ENCODE measurements around the gene STXBP2.
A peak's percentile ranks its signal among the peaks of the same experiment; 100 is the strongest.

The STXBP2 gene

DNA sequence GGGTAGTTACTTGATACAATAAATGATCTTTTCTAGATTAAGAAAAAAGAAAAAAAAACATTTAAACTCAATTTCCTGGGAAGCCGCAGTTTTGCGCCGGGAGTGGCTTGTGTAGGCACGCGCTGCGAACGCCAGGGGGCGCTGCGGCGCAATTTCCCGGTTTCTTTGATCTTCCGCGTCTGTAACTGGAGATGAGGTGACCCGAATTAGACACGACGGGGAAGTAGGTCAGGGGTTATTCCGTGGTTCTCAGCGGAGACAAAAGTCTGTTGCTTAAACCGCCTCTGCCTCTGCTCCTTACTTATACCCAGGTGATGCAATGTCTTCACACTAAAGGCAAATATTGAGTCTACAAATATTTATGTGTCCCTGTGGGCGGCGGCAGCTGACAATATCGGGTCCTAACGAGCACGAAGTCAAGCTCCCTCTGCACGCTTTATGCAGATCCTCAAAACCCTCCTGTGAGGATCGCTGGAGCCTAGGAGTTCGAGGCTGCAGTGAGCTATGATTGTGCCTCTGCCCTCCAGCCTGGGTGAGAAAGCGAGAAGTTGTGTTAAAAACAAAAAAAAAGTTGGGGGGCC is 15.2 kb downstream of the STXBP2 start:
- peak; percentile 96 for TF ChIP-seq CTCF (IDR thresholded peaks at IDR 0.05; ENCODE audit: control insufficient read depth, insufficient read depth, low read depth, low read length, missing control alignments)
- DNase-seq (ENCODE audit: low read depth): no peak
- H3K4me3 ChIP-seq (ENCODE audit: control insufficient read depth, low read depth, low read length): peak overlapping the region; percentile 3; the same call in 1 of the 2 replicates

DNA sequence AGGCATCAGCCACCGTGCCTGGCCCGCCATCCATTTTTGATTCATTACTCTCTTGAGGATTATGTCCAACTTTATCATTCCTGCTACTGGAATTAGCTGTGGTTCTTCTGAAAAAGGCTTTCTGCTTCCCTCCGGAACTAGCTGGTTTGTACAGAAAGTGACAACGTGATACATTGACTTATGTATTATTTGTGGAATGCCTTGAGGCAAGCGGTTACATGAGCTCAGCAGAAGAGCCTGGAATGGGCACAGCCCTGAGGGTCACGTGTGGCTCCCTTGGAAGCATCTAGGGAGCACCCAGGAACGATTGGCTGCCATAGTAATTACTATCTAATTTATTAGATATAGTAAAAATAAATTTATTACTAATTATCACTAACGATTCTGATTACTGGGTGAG is 17.5 kb downstream of the STXBP2 start:
- TF ChIP-seq CTCF (IDR thresholded peaks at IDR 0.05; ENCODE audit: control insufficient read depth, insufficient read depth, low read depth, low read length, missing control alignments): no peak
- DNase-seq (ENCODE audit: low read depth): no peak

GRCh38 chr19:7655581-7655980 is 18.7 kb downstream of the STXBP2 start:
- no peak for TF ChIP-seq CTCF (IDR thresholded peaks at IDR 0.05; ENCODE audit: control insufficient read depth, insufficient read depth, low read depth, low read length, missing control alignments)
- no peak for DNase-seq (ENCODE audit: low read depth)
- no peak overlapping the region for H3K4me3 ChIP-seq (ENCODE audit: control insufficient read depth, low read depth, low read length)

More for the DNA sequence above, 17.5 kb downstream of the STXBP2 start:
- H3K4me3 ChIP-seq (ENCODE audit: control insufficient read depth, low read depth, low read length): no peak overlapping the region

- H3K4me3 ChIP-seq (ENCODE audit: control insufficient read depth, low read depth, low read length): no peak overlapping the region
- no peak for TF ChIP-seq CTCF (IDR thresholded peaks at IDR 0.05; ENCODE audit: control insufficient read depth, insufficient read depth, low read depth, low read length, missing control alignments)
- no peak for DNase-seq (ENCODE audit: low read depth)
Observed at GRCh38 chr19:7657131-7657751, 20.3 kb downstream of the STXBP2 start.

GRCh38 chr19:7658219-7658686 is 21.3 kb downstream of the STXBP2 start:
- no peak for DNase-seq (ENCODE audit: low read depth)
- TF ChIP-seq CTCF (IDR thresholded peaks at IDR 0.05; ENCODE audit: control insufficient read depth, insufficient read depth, low read depth, low read length, missing control alignments): no peak
- no peak overlapping the region for H3K4me3 ChIP-seq (ENCODE audit: control insufficient read depth, low read depth, low read length)

- no peak overlapping the region for H3K4me3 ChIP-seq (ENCODE audit: control insufficient read depth, low read depth, low read length)
- no peak for TF ChIP-seq CTCF (IDR thresholded peaks at IDR 0.05; ENCODE audit: control insufficient read depth, insufficient read depth, low read depth, low read length, missing control alignments)
- no peak for DNase-seq (ENCODE audit: low read depth)
Observed at GRCh38 chr19:7661744-7662538, 25.0 kb downstream of the STXBP2 start.
